Globus pallidus (tissue), 1 donor: ENCODE data around the gene RAB37.

Source experiments
- DNase-seq: peaks from one replicate; pipeline ENCODE4 v3.0.0-alpha.2; 2015; ENCODE audit warnings: low spot score

The RAB37 gene

GRCh38 chr17:74761419-74761818 lies 24.4 kb downstream of the RAB37 start:
- no peak for DNase-seq

- no peak for DNase-seq
Observed at GRCh38 chr17:74761931-74762330, 24.9 kb downstream of the RAB37 start.

- peak; percentile 51 for DNase-seq
Observed at GRCh38 chr17:74763565-74764387, 26.7 kb downstream of the RAB37 start.

GRCh38 chr17:74764751-74765286 lies 27.8 kb downstream of the RAB37 start:
- no peak for DNase-seq

- no peak for DNase-seq
Observed at GRCh38 chr17:74766413-74766812, 29.4 kb downstream of the RAB37 start.

GRCh38 chr17:74767111-74767516 lies 30.1 kb downstream of the RAB37 start:
- peak; percentile 98 for DNase-seq

- DNase-seq, result peak; percentile 64
Observed at GRCh38 chr17:74768069-74768762, 31.2 kb downstream of the RAB37 start.

- no peak for DNase-seq
Observed at GRCh38 chr17:74768763-74769114, 31.7 kb downstream of the RAB37 start.

- DNase-seq, result no peak
Observed at GRCh38 chr17:74769266-74769855, 32.3 kb downstream of the RAB37 start.

- DNase-seq, result no peak
Observed at GRCh38 chr17:74769856-74770497, 32.9 kb downstream of the RAB37 start.

- DNase-seq, result no peak
Observed at GRCh38 chr17:74770498-74771318, 33.7 kb downstream of the RAB37 start.

GRCh38 chr17:74771319-74771914 lies 34.4 kb downstream of the RAB37 start:
- no peak for DNase-seq

- DNase-seq, result no peak
Observed at GRCh38 chr17:74772053-74772452, 35.0 kb downstream of the RAB37 start.

- no peak for DNase-seq
Observed at GRCh38 chr17:74773414-74773813, 36.4 kb downstream of the RAB37 start.

- DNase-seq, result no peak
Observed at GRCh38 chr17:74773871-74774286, 36.8 kb downstream of the RAB37 start.

GRCh38 chr17:74775409-74776043 lies 38.5 kb downstream of the RAB37 start:
- DNase-seq, result no peak

- DNase-seq, result peak; percentile 89
Observed at GRCh38 chr17:74776044-74776962, 39.2 kb downstream of the RAB37 start, which contains the start of gene NAT9. NAT9 (minus strand) TSS chr17:74776345; CDS start chr17:74775698, 647 bp downstream.

- DNase-seq, result no peak
Observed at GRCh38 chr17:74776990-74777389, 39.9 kb downstream of the RAB37 start.

GRCh38 chr17:74777901-74778515 lies 41.0 kb downstream of the RAB37 start:
- no peak for DNase-seq
